Myocyte (in vitro differentiated cells): ENCODE data around the gene TMEM239. TPM values are rescaled to one million over a fixed set of nuclear protein-coding genes. Genes with fewer than 3 reads are reported as not detected.
A peak's percentile ranks its signal among the peaks of the same experiment; 100 is the strongest.
"Not testable (repeated sequence)": the region's sequence is repeated elsewhere in the genome, so short reads cannot be mapped to it uniquely, and the experiment has no call there.

ENCODE experiments used
- DNase-seq: peaks from one replicate; pipeline ENCODE4 v3.0.0-alpha.2; 2012; ENCODE audit warnings: low read depth
- total RNA-seq: library from RNA; depleted of rRNA; stranded (reverse); fragments of >200 nt; gene quantifications from 2 replicates; pipeline ENCODE4 v1.2.3, GENCODE V29; 2014

TMEM239 gene
- total RNA-seq, 1 donor from 2014 or later: not detected

GRCh38 chr20:2820084-2820895 is 4.1 kb downstream of the TMEM239 start:
- no peak for DNase-seq

GRCh38 chr20:2820896-2821869 is 5.0 kb downstream of the TMEM239 start:
- DNase-seq: no peak

GRCh38 chr20:2822073-2822472 is 5.9 kb downstream of the TMEM239 start:
- DNase-seq: peak; percentile 46

- no peak for DNase-seq
Measured at GRCh38 chr20:2825761-2826160, 9.6 kb downstream of the TMEM239 start.

GRCh38 chr20:2826655-2827054 is 10.5 kb downstream of the TMEM239 start:
- no peak for DNase-seq

GRCh38 chr20:2829376-2829775 is 13.2 kb downstream of the TMEM239 start:
- DNase-seq: no peak

GRCh38 chr20:2831206-2831605 is 15.0 kb downstream of the TMEM239 start:
- not testable (repeated sequence) for DNase-seq

- no peak for DNase-seq
Measured at GRCh38 chr20:2833761-2834160, 17.6 kb downstream of the TMEM239 start.

- no peak for DNase-seq
Measured at GRCh38 chr20:2834401-2835110, 18.4 kb downstream of the TMEM239 start.

GRCh38 chr20:2835331-2835796 is 19.2 kb downstream of the TMEM239 start:
- DNase-seq: no peak

- no peak for DNase-seq
Measured at GRCh38 chr20:2836035-2836434, 19.9 kb downstream of the TMEM239 start.

GRCh38 chr20:2837221-2837960 is 21.2 kb downstream of the TMEM239 start:
- no peak for DNase-seq

GRCh38 chr20:2838170-2838797 is 22.1 kb downstream of the TMEM239 start:
- DNase-seq: no peak

GRCh38 chr20:2838847-2839671 is 22.9 kb downstream of the TMEM239 start:
- no peak for DNase-seq

GRCh38 chr20:2839732-2840137 is 23.6 kb downstream of the TMEM239 start:
- no peak for DNase-seq

GRCh38 chr20:2840138-2840966 is 24.2 kb downstream of the TMEM239 start, which contains the start of the genes PCED1A and VPS16:
Gene PCED1A, minus strand, starts transcription at chr20:2840655. Its CDS starts 743 bp downstream, at chr20:2839912.
Gene VPS16, plus strand, starts transcription at chr20:2840745. Its CDS starts 30 bp downstream, at chr20:2840775.
- peak; percentile 85 for DNase-seq

GRCh38 chr20:2840967-2841531 is 24.9 kb downstream of the TMEM239 start:
- DNase-seq: peak; percentile 61

- DNase-seq: no peak
Measured at GRCh38 chr20:2845607-2846006, 29.4 kb downstream of the TMEM239 start.
